GM23248 (cell line): ENCODE results near the gene ACTR2. TPM values are rescaled to one million over a fixed set of nuclear protein-coding genes. Genes with fewer than 3 reads are reported as not detected.

Source experiments
- DNase-seq: peaks from one replicate; pipeline ENCODE4 v3.0.0-alpha.2; 2015
- H2AFZ ChIP-seq: fragments of 200-600 bp; sonication (generic); 2 replicates; pipeline ENCODE4 v1.6.1; 2016; ENCODE audit warnings: antibody characterized with exemption
- H3F3A ChIP-seq: fragments of 200-600 bp; sonication (generic); 2 replicates; pipeline ENCODE4 v1.6.1; 2016; ENCODE audit warnings: mild to moderate bottlenecking, antibody characterized with exemption, mixed run types; ENCODE audit not compliant: insufficient read depth
- H3K27ac ChIP-seq: fragments of 200-600 bp; sonication (generic); 2 replicates; pipeline ENCODE4 v1.5.1; 2016; ENCODE audit warnings: mild to moderate bottlenecking
- H3K27me3 ChIP-seq: fragments of 200-600 bp; sonication (generic); replicated peaks from 2 replicates; pipeline ENCODE4 v1.6.1; 2016; ENCODE audit warnings: mild to moderate bottlenecking; ENCODE audit not compliant: insufficient read depth
- H3K36me3 ChIP-seq: fragments of 200-600 bp; sonication (generic); 2 replicates; pipeline ENCODE4 v1.6.1; 2016; ENCODE audit warnings: low read depth, mild to moderate bottlenecking
- H3K4me1 ChIP-seq: fragments of 200-600 bp; sonication (generic); 2 replicates; pipeline ENCODE4 v1.6.1; 2016; ENCODE audit warnings: mild to moderate bottlenecking; ENCODE audit not compliant: insufficient read depth
- H3K4me2 ChIP-seq: fragments of 200-600 bp; sonication (generic); one replicate; pipeline ENCODE4 v1.6.1; 2016; ENCODE audit warnings: mild to moderate bottlenecking; ENCODE audit not compliant: unreplicated experiment
- H3K4me3 ChIP-seq: fragments of 200-600 bp; sonication (generic); 2 replicates; pipeline ENCODE4 v1.5.1; 2016; ENCODE audit warnings: mild to moderate bottlenecking
- H3K79me2 ChIP-seq: fragments of 200-600 bp; sonication (generic); 2 replicates; pipeline ENCODE4 v1.6.1; 2016; ENCODE audit warnings: mild to moderate bottlenecking; ENCODE audit not compliant: insufficient read depth
- H3K9ac ChIP-seq: fragments of 200-600 bp; sonication (generic); 2 replicates; pipeline ENCODE4 v1.6.1; 2016; ENCODE audit warnings: mild to moderate bottlenecking
- H3K9me2 ChIP-seq: fragments of 200-600 bp; sonication (generic); 2 replicates; pipeline ENCODE4 v1.6.1; 2016; ENCODE audit warnings: mixed run types, mild to moderate bottlenecking, moderate library complexity; ENCODE audit not compliant: insufficient read depth
- H3K9me3 ChIP-seq: fragments of 200-600 bp; sonication (generic); one replicate; pipeline ENCODE4 v1.6.1; 2017; ENCODE audit warnings: low read depth
- H4K20me1 ChIP-seq: fragments of 200-600 bp; sonication (generic); 2 replicates; pipeline ENCODE4 v1.6.0; 2016; ENCODE audit not compliant: insufficient read depth
- EZH2 ChIP-seq: fragments of 200-600 bp; sonication (generic); IDR thresholded peaks from 2 replicates; pipeline ENCODE4 v1.6.1; 2018; ENCODE audit warnings: antibody characterized with exemption, mild to moderate bottlenecking; ENCODE audit not compliant: insufficient read depth, poor library complexity, severe bottlenecking
- EZH2phosphoT487 ChIP-seq: fragments of 200-600 bp; sonication (generic); IDR thresholded peaks from 2 replicates; pipeline ENCODE4 v1.6.1; 2018; ENCODE audit warnings: antibody characterized with exemption, moderate library complexity, mild to moderate bottlenecking, low read depth; ENCODE audit not compliant: insufficient read depth
- WGBS, 2 experiments: methylation state at CpG; one replicate each; pipeline ENCODE4 v1.1.6; 2015 to 2017; ENCODE audit warnings: low lambda C conversion rate in 2 of 2, low coverage in 1 of 2; ENCODE audit errors: missing lambda C conversion rate in 2 of 2; 5-methylcytosine and 5-hydroxymethylcytosine counted together
- in situ Hi-C: fragments of 300-500 bp; cut with MboI; formaldehyde crosslinking; loops from 2 replicates; pipeline ENCODE4 v1.15.0; 2020
- polyA plus RNA-seq: library from polyadenylated mRNA; unstranded; fragments of >200 nt; fragmentation: Nextera tagmentation; extraction: Ambion mirVana; gene quantifications from 2 replicates; pipeline ENCODE4 v1.2.1, GENCODE V29; 2016
- total RNA-seq: library from RNA; depleted of rRNA; stranded (reverse); fragments of >200 nt; shearing (Covaris generic); gene quantifications from 2 replicates; pipeline ENCODE4 v1.2.3, GENCODE V29; 2014

ACTR2 gene
- total and polyA plus RNA-seq, 2 experiments from 2014 or later, result 126 to 161 TPM

DNA sequence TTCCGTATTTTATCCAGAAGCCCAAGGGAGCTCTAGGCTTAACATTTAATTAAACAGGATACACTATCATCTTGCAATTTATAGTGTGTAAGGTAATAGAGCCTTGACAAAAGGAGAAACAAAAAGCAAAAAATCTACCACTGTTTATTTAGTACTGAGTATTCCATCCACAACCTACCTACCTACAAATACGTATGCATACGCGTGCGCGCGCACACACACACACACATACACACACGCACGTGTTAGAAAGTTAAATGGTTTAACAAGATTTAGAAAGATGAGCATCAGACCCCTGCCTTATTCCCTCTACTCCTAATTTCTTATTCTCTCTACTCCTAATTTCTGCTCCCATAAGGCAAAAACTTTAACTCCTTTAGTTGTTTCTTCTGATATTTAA is 14.6 kb upstream of the ACTR2 start:
- Histone ChIP-seq H3K4me2 (no peak overlapping the region), H3K79me2 (no peaks in the 10 kb centered on the region), H3K9ac (no peak overlapping the region), H3K27me3 (no peaks in the 10 kb centered on the region), H3K9me3 (no peaks in the 10 kb centered on the region), H3K4me3 (no peak overlapping the region), H3K9me2 (no peaks in the 10 kb centered on the region), H4K20me1 (no peaks in the 10 kb centered on the region), H3K36me3 (no peaks in the 10 kb centered on the region), H3K4me1 (no peaks in the 10 kb centered on the region), H2AFZ (no peak overlapping the region), H3K27ac (no peak overlapping the region), H3F3A (no peaks in the 10 kb centered on the region)
- no peak for TF ChIP-seq EZH2
- TF ChIP-seq EZH2phosphoT487, result no peak
- in situ Hi-C loops, result no loop called here
- DNase-seq, result no peak
- WGBS, 2 experiments, result 95% methylated on average over 9 of the region's 9 CpGs

DNA sequence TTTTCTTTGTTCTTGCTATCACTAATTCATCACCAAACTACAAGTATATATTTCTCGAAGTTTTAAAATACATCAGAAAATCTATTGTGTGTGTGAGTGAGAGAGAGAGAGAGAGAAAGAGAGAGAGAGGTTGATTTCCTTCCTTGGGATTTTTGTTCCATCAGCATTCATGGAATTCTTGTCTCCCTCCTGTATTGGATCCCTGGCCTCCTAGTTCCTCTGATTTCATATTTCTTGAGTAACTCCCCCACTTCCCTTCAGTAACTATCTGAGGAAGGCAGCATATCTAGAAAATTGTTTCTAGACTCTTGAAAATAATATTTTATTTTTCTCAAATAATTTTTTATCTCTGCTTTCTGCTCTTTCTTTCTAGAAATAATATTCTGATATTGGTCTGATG is 13.3 kb upstream of the ACTR2 start:
- H3K4me1 ChIP-seq, result no peaks in the 10 kb centered on the region
- H3F3A ChIP-seq, result no peaks in the 10 kb centered on the region
- no peaks in the 10 kb centered on the region for H3K9me2 ChIP-seq
- H4K20me1 ChIP-seq, result no peaks in the 10 kb centered on the region
- H3K9ac ChIP-seq, result no peak overlapping the region
- no peak for DNase-seq
- H3K9me3 ChIP-seq, result no peaks in the 10 kb centered on the region
- no peak for TF ChIP-seq EZH2
- no peak for TF ChIP-seq EZH2phosphoT487
- no peaks in the 10 kb centered on the region for H3K36me3 ChIP-seq
- no peaks in the 10 kb centered on the region for H3K27me3 ChIP-seq
- H3K4me2 ChIP-seq, result no peak overlapping the region
- no peak overlapping the region for H2AFZ ChIP-seq
- no peak overlapping the region for H3K4me3 ChIP-seq
- no peaks in the 10 kb centered on the region for H3K79me2 ChIP-seq
- H3K27ac ChIP-seq, result no peak overlapping the region
- in situ Hi-C loops, result no loop called here
- 88 to 93% methylated on average over 1 of the region's 1 CpG for WGBS, 2 experiments

DNA sequence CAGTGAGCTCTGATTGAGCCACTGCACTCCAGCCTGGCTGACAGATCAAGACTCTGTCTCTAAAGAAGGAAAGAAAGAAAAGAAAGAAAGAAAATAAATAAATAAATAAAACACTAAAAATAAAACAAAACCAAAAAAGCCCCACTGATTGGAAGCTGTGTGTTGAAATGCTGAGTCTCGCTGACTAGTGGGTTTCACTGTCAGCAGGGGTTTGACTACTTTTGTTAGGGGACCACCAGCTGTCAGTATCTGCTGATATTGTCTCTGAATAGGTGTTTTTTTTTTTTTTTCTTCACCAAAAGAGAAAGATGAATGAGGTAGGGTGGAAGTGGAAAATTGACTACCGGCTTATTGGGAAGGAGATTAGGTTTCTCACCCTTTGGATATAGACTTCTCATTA is 12.8 kb upstream of the ACTR2 start:
- in situ Hi-C loops, result no loop called here
- Histone ChIP-seq H3K4me1 (no peaks in the 10 kb centered on the region), H3K4me3 (no peak overlapping the region), H3K4me2 (no peak overlapping the region), H3K79me2 (no peaks in the 10 kb centered on the region), H3K27me3 (no peaks in the 10 kb centered on the region), H3K9me2 (no peaks in the 10 kb centered on the region), H4K20me1 (no peaks in the 10 kb centered on the region), H3F3A (no peaks in the 10 kb centered on the region), H2AFZ (no peak overlapping the region), H3K36me3 (no peaks in the 10 kb centered on the region), H3K9me3 (no peaks in the 10 kb centered on the region), H3K27ac (no peak overlapping the region), H3K9ac (no peak overlapping the region)
- WGBS, 2 experiments, result 97 to 100% methylated on average over 2 of the region's 2 CpGs
- TF ChIP-seq EZH2phosphoT487, result no peak
- TF ChIP-seq EZH2, result no peak
- no peak for DNase-seq

DNA sequence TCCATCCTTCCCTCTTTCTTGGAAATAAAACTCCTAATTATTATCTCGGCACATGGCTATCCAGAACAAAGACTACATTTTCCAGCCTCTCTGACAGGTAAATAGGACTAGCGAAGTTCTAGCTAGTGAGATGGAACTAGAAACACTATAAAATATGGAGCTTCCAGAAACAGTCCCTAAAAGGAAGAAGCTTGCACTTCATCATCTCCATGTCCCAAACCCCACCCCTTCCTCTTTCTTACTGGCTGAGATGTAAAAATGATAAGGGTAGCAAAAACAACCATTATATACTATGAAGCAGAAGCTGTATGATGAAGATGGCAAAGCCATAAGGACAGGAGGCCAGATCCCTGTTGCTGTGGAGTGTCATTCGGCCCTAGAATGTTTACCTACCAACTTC is 11.7 kb upstream of the ACTR2 start:
- H3K4me2 ChIP-seq, result no peak overlapping the region
- H3K9me2 ChIP-seq, result no peaks in the 10 kb centered on the region
- H3K27me3 ChIP-seq, result no peaks in the 10 kb centered on the region
- no peaks in the 10 kb centered on the region for H3K36me3 ChIP-seq
- H3K4me3 ChIP-seq, result no peak overlapping the region
- no peak for TF ChIP-seq EZH2
- TF ChIP-seq EZH2phosphoT487, result no peak
- H2AFZ ChIP-seq, result no peak overlapping the region
- DNase-seq, result no peak
- WGBS, 2 experiments, result 96 to 97% methylated on average over 3 of the region's 3 CpGs
- H3K9ac ChIP-seq, result no peak overlapping the region
- H3K79me2 ChIP-seq, result no peaks in the 10 kb centered on the region
- no peaks in the 10 kb centered on the region for H4K20me1 ChIP-seq
- 0 out of 2 replicates have a peak, but pooled peaks cover 7% of the 10 kb centered on the region for H3K4me1 ChIP-seq
- no peaks in the 10 kb centered on the region for H3K9me3 ChIP-seq
- in situ Hi-C loops, result no loop called here
- H3F3A ChIP-seq, result no peaks in the 10 kb centered on the region
- H3K27ac ChIP-seq, result no peak overlapping the region
